A673 (cell line): ENCODE results near the gene ADAMTS9. TPM values are rescaled to one million over a fixed set of nuclear protein-coding genes. Genes with fewer than 3 reads are reported as not detected.

ENCODE experiments used
- BruUV-seq: library from RNA; stranded (reverse); fragments of 400-500 nt; replicated peaks from 2 replicates; lab custom pipeline; 2021; lab: Mats Ljungman, UMichigan
- CTCF ChIA-PET: fragments of 300-600 bp; sonication (Branson Sonifier 250); formaldehyde crosslinking; loops from one replicate; lab custom pipeline; 2022; ENCODE audit warnings: antibody characterized with exemption; lab: Charles Lee
- POLR2A ChIA-PET: fragments of 300-600 bp; sonication (Branson Sonifier 250); formaldehyde crosslinking; loops from one replicate; lab custom pipeline; 2022; ENCODE audit warnings: antibody characterized with exemption; ENCODE audit not compliant: low non-redundant PET; lab: Charles Lee
- DNase-seq: peaks from one replicate; pipeline ENCODE4 v3.0.0-alpha.2; 2015; ENCODE audit warnings: low spot score
- H3K27ac ChIP-seq: fragments of 200-600 bp; sonication (generic); 2 replicates; pipeline ENCODE4 v1.5.1; 2016; ENCODE audit warnings: mixed run types, low read depth, mild to moderate bottlenecking, mixed read lengths, antibody characterized with exemption, low read length; ENCODE audit not compliant: poor library complexity, severe bottlenecking
- H3K27me3 ChIP-seq: fragments of 200-600 bp; sonication (generic); replicated peaks from 2 replicates; pipeline ENCODE4 v1.6.1; 2017; ENCODE audit warnings: mixed run types, low read depth, mild to moderate bottlenecking, mixed read lengths, antibody characterized with exemption, low read length; ENCODE audit not compliant: insufficient read depth, poor library complexity
- H3K36me3 ChIP-seq: fragments of 200-600 bp; sonication (generic); 2 replicates; pipeline ENCODE4 v1.6.1; 2016; ENCODE audit warnings: mixed run types, mild to moderate bottlenecking, mixed read lengths, antibody characterized with exemption, low read length; ENCODE audit not compliant: insufficient read depth, poor library complexity, severe bottlenecking
- H3K4me1 ChIP-seq: fragments of 200-600 bp; sonication (generic); 2 replicates; pipeline ENCODE4 v1.6.1; 2017; ENCODE audit warnings: mixed run types, mild to moderate bottlenecking, mixed read lengths, antibody characterized with exemption, low read length; ENCODE audit not compliant: insufficient read depth, poor library complexity, severe bottlenecking
- H3K4me3 ChIP-seq: fragments of 200-600 bp; sonication (generic); 2 replicates; pipeline ENCODE4 v1.5.1; 2016; ENCODE audit warnings: low read depth, mixed run types, mild to moderate bottlenecking, mixed read lengths, low read length; ENCODE audit not compliant: poor library complexity, severe bottlenecking
- H3K9me3 ChIP-seq: fragments of 200-600 bp; sonication (generic); 2 replicates; pipeline ENCODE4 v1.6.1; 2016; ENCODE audit warnings: mixed run types, low read depth, mild to moderate bottlenecking, mixed read lengths, antibody characterized with exemption, low read length; ENCODE audit not compliant: poor library complexity, severe bottlenecking
- CTCF ChIP-seq: fragments of 300-800, 200-600 bp; sonication (generic); conservative IDR thresholded peaks from 2 replicates; pipeline ENCODE4 v1.5.1; 2017; ENCODE audit warnings: low read depth, mild to moderate bottlenecking, antibody characterized with exemption, low read length, moderate library complexity, mixed read lengths
- EZH2 ChIP-seq: fragments of 200-600 bp; sonication (generic); IDR thresholded peaks from 2 replicates; pipeline ENCODE4 v1.6.1; 2017; ENCODE audit warnings: borderline replicate concordance, low read depth, mild to moderate bottlenecking, mixed read lengths, antibody characterized with exemption, low read length; ENCODE audit not compliant: poor library complexity, severe bottlenecking
- intact Hi-C: fragments of 100-400 bp; cut with micrococcal nuclease; formaldehyde crosslinking; loops from one replicate; pipeline ENCODE4 v1.10.0; 2022; ENCODE audit not compliant: unreplicated experiment
- total RNA-seq: library from RNA; stranded (reverse); gene quantifications from 2 replicates; pipeline ENCODE4 v1.2.3, GENCODE V29; 2021

Gene ADAMTS9
- total RNA-seq, 1 experiment from 2014 or later: 0.26 TPM

DNA sequence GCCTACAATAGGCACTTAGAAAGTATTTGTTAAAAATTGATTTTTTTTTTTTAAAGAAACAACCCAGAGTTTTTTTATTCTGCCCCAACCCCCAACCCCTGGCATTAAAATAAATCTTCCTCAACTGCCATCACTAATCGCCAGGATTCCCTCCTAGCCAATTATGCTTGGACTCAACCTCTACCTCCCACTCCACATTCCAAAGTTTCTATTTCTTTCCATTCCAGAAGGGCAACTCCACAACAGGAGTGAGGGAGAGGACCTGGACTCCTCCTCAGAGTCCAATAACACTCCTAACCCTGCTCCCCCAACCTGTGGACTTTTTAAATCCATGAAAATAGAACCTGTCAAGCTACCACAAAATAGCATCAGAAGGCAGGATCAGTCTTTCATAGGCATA is 99.4 kb downstream of the ADAMTS9 start:
- H3K27me3 ChIP-seq: no peaks in the 10 kb centered on the region
- TF ChIP-seq CTCF: no peak
- TF ChIP-seq EZH2: no peak
- no peak overlapping the region for H3K4me3 ChIP-seq
- no peak for DNase-seq
- intact Hi-C loops: no loop called here
- no peak overlapping the region for H3K27ac ChIP-seq
- H3K4me1 ChIP-seq: no peaks in the 10 kb centered on the region
- BruUV-seq: no TSS peak
- no peaks in the 10 kb centered on the region for H3K36me3 ChIP-seq
- ChIA-PET CTCF (no interaction called here), POLR2A (no interaction called here)
- no peaks in the 10 kb centered on the region for H3K9me3 ChIP-seq

- ChIA-PET CTCF (no interaction called here), POLR2A (no interaction called here)
- BruUV-seq: no TSS peak
- Histone ChIP-seq H3K27me3 (no peaks in the 10 kb centered on the region), H3K27ac (no peak overlapping the region), H3K36me3 (no peaks in the 10 kb centered on the region), H3K4me3 (no peak overlapping the region), H3K4me1 (no peaks in the 10 kb centered on the region), H3K9me3 (no peaks in the 10 kb centered on the region)
- no peak for TF ChIP-seq CTCF
- TF ChIP-seq EZH2: no peak
- intact Hi-C loops: no loop called here
- DNase-seq: no peak
Measured at GRCh38 chr3:64586952-64587351, 100.8 kb downstream of the ADAMTS9 start.

GRCh38 chr3:64584179-64584578 is 103.6 kb downstream of the ADAMTS9 start:
- Histone ChIP-seq H3K27me3 (no peaks in the 10 kb centered on the region), H3K9me3 (no peaks in the 10 kb centered on the region), H3K27ac (no peak overlapping the region), H3K36me3 (no peaks in the 10 kb centered on the region), H3K4me1 (no peaks in the 10 kb centered on the region), H3K4me3 (no peak overlapping the region)
- TF ChIP-seq EZH2 (no peak), CTCF (no peak)
- POLR2A ChIA-PET: no interaction called here
- intact Hi-C loops: no loop called here
- BruUV-seq: no TSS peak
- CTCF ChIA-PET: no interaction called here
- no peak for DNase-seq
